ENCODE results near the gene MOB3B. TPM values are rescaled to one million over a fixed set of nuclear protein-coding genes. Genes with fewer than 3 reads are reported as not detected.

The MOB3B gene
- total RNA-seq, 3 donors from 2014 or later (not counting 1 experiment from before 2014, with no cell fraction given) = 0.23 to 0.30 (median 0.28) TPM

- intact Hi-C loops (cut with micrococcal nuclease) = loop anchor here (1.0 kb wide), 1 partner anchor 196 kb away; the partner anchor contains the start of gene MOB3B
- H3K4me3 ChIP-seq (ENCODE audit: low read length) = no peak overlapping the region
- WGBS (ENCODE audit: insufficient coverage) = 37% methylated on average over 7 of the region's 7 CpGs
- Mint-ChIP-seq H3K9me3 (no peaks in the 10 kb centered on the region), H3K4me3 (no peak overlapping the region), H3K36me3 (no peaks in the 10 kb centered on the region), H3K27me3 (ENCODE audit: low read depth in 2 of 2) (peaks cover 0 to 2% of the 10 kb centered on the region in 2 donors), H3K27ac (no peak overlapping the region), H3K4me1 (no peaks in the 10 kb centered on the region)
- TF ChIP-seq CTCF (IDR thresholded peaks at IDR 0.05) = peak; percentile 87
- no peak overlapping the region for H3K27ac ChIP-seq (ENCODE audit: low read length)
- ATAC-seq (peak; percentile 57 to 71 (median 70)), DNase-seq (peak; percentile 40 to 74)
- H3K9me3 ChIP-seq (ENCODE audit: control insufficient read depth, insufficient read depth, low read length) = no peaks in the 10 kb centered on the region
- no peaks in the 10 kb centered on the region for H3K36me3 ChIP-seq (ENCODE audit: control insufficient read depth, insufficient read depth, low read length)
- no peaks in the 10 kb centered on the region for H3K4me1 ChIP-seq (ENCODE audit: control insufficient read depth, insufficient read depth, low read length)
- H3K27me3 ChIP-seq (ENCODE audit: control insufficient read depth, insufficient read depth, low read length) = no peaks in the 10 kb centered on the region
These were observed 196.2 kb downstream of the MOB3B start for GRCh38 chr9:27333241-27334052.

GRCh38 chr9:27331393-27331792 is 198.2 kb downstream of the MOB3B start:
- no peak for ATAC-seq
- DNase-seq = no peak
- H3K9me3 Mint-ChIP-seq = no peaks in the 10 kb centered on the region
- Histone ChIP-seq H3K27me3 (ENCODE audit: control insufficient read depth, insufficient read depth, low read length) (no peaks in the 10 kb centered on the region), H3K9me3 (ENCODE audit: control insufficient read depth, insufficient read depth, low read length) (no peaks in the 10 kb centered on the region), H3K4me1 (ENCODE audit: control insufficient read depth, insufficient read depth, low read length) (no peaks in the 10 kb centered on the region), H3K36me3 (ENCODE audit: control insufficient read depth, insufficient read depth, low read length) (no peaks in the 10 kb centered on the region), H3K4me3 (ENCODE audit: low read length) (no peak overlapping the region), H3K27ac (ENCODE audit: low read length) (no peak overlapping the region)
- intact Hi-C loops (cut with micrococcal nuclease) = no loop called here
- no peaks in the 10 kb centered on the region for H3K36me3 Mint-ChIP-seq
- no peak overlapping the region for H3K27ac Mint-ChIP-seq
- WGBS (ENCODE audit: insufficient coverage) = 91% methylated on average over 4 of the region's 4 CpGs
- H3K4me1 Mint-ChIP-seq = no peaks in the 10 kb centered on the region
- H3K4me3 Mint-ChIP-seq = no peak overlapping the region
- peaks cover 0 to 2% of the 10 kb centered on the region in 2 donors for H3K27me3 Mint-ChIP-seq (ENCODE audit: low read depth in 2 of 2)
- no peak for TF ChIP-seq CTCF (IDR thresholded peaks at IDR 0.05)

- no peaks in the 10 kb centered on the region for H3K36me3 Mint-ChIP-seq
- no peaks in the 10 kb centered on the region for H3K4me1 Mint-ChIP-seq
- H3K27me3 Mint-ChIP-seq (ENCODE audit: low read depth in 2 of 2) = peaks cover 0 to 2% of the 10 kb centered on the region in 2 donors
- H3K9me3 Mint-ChIP-seq = no peaks in the 10 kb centered on the region
- H3K9me3 ChIP-seq (ENCODE audit: control insufficient read depth, insufficient read depth, low read length) = no peaks in the 10 kb centered on the region
- no peak overlapping the region for H3K4me3 Mint-ChIP-seq
- no peaks in the 10 kb centered on the region for H3K4me1 ChIP-seq (ENCODE audit: control insufficient read depth, insufficient read depth, low read length)
- DNase-seq (no peak), ATAC-seq (no peak)
- TF ChIP-seq CTCF (IDR thresholded peaks at IDR 0.05) = no peak
- no peaks in the 10 kb centered on the region for H3K27me3 ChIP-seq (ENCODE audit: control insufficient read depth, insufficient read depth, low read length)
- WGBS (ENCODE audit: insufficient coverage) = 76% methylated on average over 6 of the region's 9 CpGs
- H3K36me3 ChIP-seq (ENCODE audit: control insufficient read depth, insufficient read depth, low read length) = no peaks in the 10 kb centered on the region
- no peak overlapping the region for H3K4me3 ChIP-seq (ENCODE audit: low read length)
- H3K27ac Mint-ChIP-seq = no peak overlapping the region
- no peak overlapping the region for H3K27ac ChIP-seq (ENCODE audit: low read length)
- intact Hi-C loops (cut with micrococcal nuclease) = no loop called here
These were observed 200.3 kb downstream of the MOB3B start for GRCh38 chr9:27329291-27329690.

Measured in natural killer cell (primary cell).